GM21367 (cell line): ENCODE results near the gene ZIM2.

Experiments
- ATAC-seq: cut with Tn5 transposase; IDR thresholded peaks from one replicate; pipeline ENCODE4 v1.9.1; 2021; ENCODE audit not compliant: unreplicated experiment

The ZIM2 gene

GRCh38 chr19:56811480-56811879 is 29.0 kb downstream of the ZIM2 start:
- ATAC-seq, result no peak

GRCh38 chr19:56810260-56810659 is 30.3 kb downstream of the ZIM2 start:
- no peak for ATAC-seq

- no peak for ATAC-seq
Measured at GRCh38 chr19:56808717-56809392, 31.7 kb downstream of the ZIM2 start.

- no peak for ATAC-seq
Measured at GRCh38 chr19:56806639-56807038, 33.9 kb downstream of the ZIM2 start.

- no peak for ATAC-seq
Measured at GRCh38 chr19:56778351-56778750, 62.2 kb downstream of the ZIM2 start.

- ATAC-seq, result no peak
Measured at GRCh38 chr19:56769650-56770049, 70.9 kb downstream of the ZIM2 start.

- ATAC-seq, result no peak
Measured at GRCh38 chr19:56765137-56765536, 75.4 kb downstream of the ZIM2 start.

- ATAC-seq, result no peak
Measured at GRCh38 chr19:56764196-56764695, 76.3 kb downstream of the ZIM2 start.

GRCh38 chr19:56760842-56761241 is 79.7 kb downstream of the ZIM2 start:
- ATAC-seq, result no peak

- ATAC-seq, result no peak
Measured at GRCh38 chr19:56759531-56759930, 81.0 kb downstream of the ZIM2 start.

GRCh38 chr19:56751078-56751489 is 89.4 kb downstream of the ZIM2 start:
- ATAC-seq, result no peak

- ATAC-seq, result no peak
Measured at GRCh38 chr19:56750658-56751057, 89.9 kb downstream of the ZIM2 start.

GRCh38 chr19:56748378-56748777 is 92.1 kb downstream of the ZIM2 start:
- ATAC-seq, result no peak

GRCh38 chr19:56746367-56746766 is 94.2 kb downstream of the ZIM2 start:
- ATAC-seq, result no peak

GRCh38 chr19:56740501-56740900 is 100.0 kb downstream of the ZIM2 start:
- no peak for ATAC-seq

GRCh38 chr19:56736571-56736970 is 104.0 kb downstream of the ZIM2 start:
- ATAC-seq, result no peak

GRCh38 chr19:56732976-56733375 is 107.5 kb downstream of the ZIM2 start:
- no peak for ATAC-seq

- no peak for ATAC-seq
Measured at GRCh38 chr19:56727677-56728076, 112.8 kb downstream of the ZIM2 start.

- no peak for ATAC-seq
Measured at GRCh38 chr19:56725829-56726424, 114.6 kb downstream of the ZIM2 start.
